ENCODE measurements around the gene ATG16L2.

ATG16L2 gene

DNA sequence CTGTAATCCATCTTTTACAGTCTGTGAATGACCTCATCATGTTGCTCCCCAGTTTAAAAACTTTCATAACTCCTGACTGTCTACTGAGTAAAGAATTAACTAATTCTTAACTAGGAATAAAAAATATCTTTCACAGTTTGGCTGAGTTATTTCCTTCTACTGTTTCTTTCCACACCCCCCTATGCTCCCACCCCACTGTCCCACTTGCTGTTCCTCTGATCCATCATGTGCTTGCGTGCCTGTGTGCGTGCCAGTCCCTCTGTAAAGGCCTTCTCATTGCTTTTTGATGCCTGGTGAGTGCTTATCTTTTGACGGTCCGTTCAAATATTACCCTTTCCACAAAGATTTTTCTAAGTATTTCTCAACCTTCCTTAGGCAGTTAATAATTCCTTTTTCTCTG lies 55.6 kb downstream of the ATG16L2 start:
- no peaks in the 10 kb centered on the region for H3K79me2 ChIP-seq (ENCODE audit: insufficient read depth, low read length)
- peaks cover 72% of the 10 kb centered on the region for H3K36me3 ChIP-seq (ENCODE audit: insufficient read depth, low read length)
- no peak overlapping the region for H3K4me3 ChIP-seq (ENCODE audit: low read depth, low read length, poor library complexity, severe bottlenecking)
- no peak overlapping the region for H3K4me2 ChIP-seq (ENCODE audit: low read length)
- no peak overlapping the region for H2AFZ ChIP-seq (ENCODE audit: low read length)
- H3K9me3 ChIP-seq (ENCODE audit: low read length): no peaks in the 10 kb centered on the region
- H3K27ac ChIP-seq (ENCODE audit: low read depth, low read length, poor library complexity, severe bottlenecking): no peak overlapping the region
- H3F3A ChIP-seq (ENCODE audit: insufficient read depth, low read length): no peaks in the 10 kb centered on the region
- H3K9ac ChIP-seq (ENCODE audit: low read length): no peak overlapping the region
- no peaks in the 10 kb centered on the region for H3K27me3 ChIP-seq (ENCODE audit: insufficient read depth, low read length)
- H3K9me2 ChIP-seq (ENCODE audit: low read depth, low read length): no peaks in the 10 kb centered on the region
- no peaks in the 10 kb centered on the region for H4K20me1 ChIP-seq (ENCODE audit: insufficient read depth, low read length)
- TF ChIP-seq, protein P1, sequence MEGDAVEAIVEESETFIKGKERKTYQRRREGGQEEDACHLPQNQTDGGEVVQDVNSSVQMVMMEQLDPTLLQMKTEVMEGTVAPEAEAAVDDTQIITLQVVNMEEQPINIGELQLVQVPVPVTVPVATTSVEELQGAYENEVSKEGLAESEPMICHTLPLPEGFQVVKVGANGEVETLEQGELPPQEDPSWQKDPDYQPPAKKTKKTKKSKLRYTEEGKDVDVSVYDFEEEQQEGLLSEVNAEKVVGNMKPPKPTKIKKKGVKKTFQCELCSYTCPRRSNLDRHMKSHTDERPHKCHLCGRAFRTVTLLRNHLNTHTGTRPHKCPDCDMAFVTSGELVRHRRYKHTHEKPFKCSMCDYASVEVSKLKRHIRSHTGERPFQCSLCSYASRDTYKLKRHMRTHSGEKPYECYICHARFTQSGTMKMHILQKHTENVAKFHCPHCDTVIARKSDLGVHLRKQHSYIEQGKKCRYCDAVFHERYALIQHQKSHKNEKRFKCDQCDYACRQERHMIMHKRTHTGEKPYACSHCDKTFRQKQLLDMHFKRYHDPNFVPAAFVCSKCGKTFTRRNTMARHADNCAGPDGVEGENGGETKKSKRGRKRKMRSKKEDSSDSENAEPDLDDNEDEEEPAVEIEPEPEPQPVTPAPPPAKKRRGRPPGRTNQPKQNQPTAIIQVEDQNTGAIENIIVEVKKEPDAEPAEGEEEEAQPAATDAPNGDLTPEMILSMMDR (IDR thresholded peaks at IDR 0.05; ENCODE audit: low read length): no peak
- TF ChIP-seq EZH2 (IDR thresholded peaks at IDR 0.05; ENCODE audit: borderline replicate concordance, low read length): no peak
- no peaks in the 10 kb centered on the region for H3K4me1 ChIP-seq (ENCODE audit: insufficient read depth, low read length, severe bottlenecking)

DNA sequence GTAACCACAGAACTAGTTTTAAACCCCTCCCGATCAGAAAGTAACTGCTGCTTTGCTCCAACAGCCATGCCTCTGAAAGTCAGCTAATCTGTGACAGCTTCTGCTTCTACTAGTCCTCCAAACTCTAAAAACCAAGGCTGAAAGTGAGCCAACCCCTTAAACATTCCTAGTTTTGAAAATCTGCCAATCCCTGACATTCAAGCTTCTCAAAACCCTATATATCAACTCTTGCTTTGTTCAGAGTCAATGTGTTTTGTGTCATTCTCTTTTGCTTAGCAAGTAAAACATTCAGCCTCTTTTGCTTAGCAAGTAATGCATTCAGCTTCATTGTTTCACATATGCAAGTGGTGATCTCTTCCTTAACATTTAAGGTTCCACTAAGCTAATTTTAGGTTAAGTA lies 56.9 kb downstream of the ATG16L2 start:
- Histone ChIP-seq H3K4me3 (ENCODE audit: low read depth, low read length, poor library complexity, severe bottlenecking) (no peak overlapping the region), H3K36me3 (ENCODE audit: insufficient read depth, low read length) (peaks cover 79% of the 10 kb centered on the region), H4K20me1 (ENCODE audit: insufficient read depth, low read length) (no peaks in the 10 kb centered on the region), H3K4me2 (ENCODE audit: low read length) (no peak overlapping the region), H3K27me3 (ENCODE audit: insufficient read depth, low read length) (no peaks in the 10 kb centered on the region), H3K4me1 (ENCODE audit: insufficient read depth, low read length, severe bottlenecking) (no peaks in the 10 kb centered on the region), H3K9ac (ENCODE audit: low read length) (no peak overlapping the region), H2AFZ (ENCODE audit: low read length) (no peak overlapping the region), H3K9me3 (ENCODE audit: low read length) (no peaks in the 10 kb centered on the region), H3K9me2 (ENCODE audit: low read depth, low read length) (no peaks in the 10 kb centered on the region), H3F3A (ENCODE audit: insufficient read depth, low read length) (no peaks in the 10 kb centered on the region), H3K79me2 (ENCODE audit: insufficient read depth, low read length) (no peaks in the 10 kb centered on the region), H3K27ac (ENCODE audit: low read depth, low read length, poor library complexity, severe bottlenecking) (no peak overlapping the region)
- TF ChIP-seq, protein P1 (IDR thresholded peaks at IDR 0.05; ENCODE audit: low read length): no peak
- TF ChIP-seq EZH2 (IDR thresholded peaks at IDR 0.05; ENCODE audit: borderline replicate concordance, low read length): no peak

DNA sequence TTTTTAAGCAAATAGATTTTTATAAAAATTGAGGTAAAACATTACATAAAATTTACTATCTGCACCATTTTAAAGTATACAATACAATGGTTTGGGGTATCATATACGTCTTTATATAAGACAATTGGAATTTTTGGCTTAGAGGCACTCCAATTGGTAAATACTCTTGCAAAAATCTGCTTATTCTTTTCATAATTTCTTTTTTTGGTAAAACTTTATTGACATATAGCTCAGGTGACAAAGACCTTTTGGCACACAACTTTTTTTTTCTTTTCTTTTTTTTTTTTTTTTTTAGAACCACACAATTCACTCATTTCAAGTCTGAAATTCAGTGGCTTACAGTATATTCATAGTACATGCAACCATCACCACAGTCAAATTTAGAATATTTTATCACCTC lies 57.8 kb downstream of the ATG16L2 start:
- no peaks in the 10 kb centered on the region for H3K9me3 ChIP-seq (ENCODE audit: low read length)
- H4K20me1 ChIP-seq (ENCODE audit: insufficient read depth, low read length): no peaks in the 10 kb centered on the region
- no peaks in the 10 kb centered on the region for H3K27me3 ChIP-seq (ENCODE audit: insufficient read depth, low read length)
- H2AFZ ChIP-seq (ENCODE audit: low read length): no peak overlapping the region
- H3K4me1 ChIP-seq (ENCODE audit: insufficient read depth, low read length, severe bottlenecking): no peaks in the 10 kb centered on the region
- no peak overlapping the region for H3K27ac ChIP-seq (ENCODE audit: low read depth, low read length, poor library complexity, severe bottlenecking)
- H3K9ac ChIP-seq (ENCODE audit: low read length): no peak overlapping the region
- H3K4me2 ChIP-seq (ENCODE audit: low read length): no peak overlapping the region
- H3K36me3 ChIP-seq (ENCODE audit: insufficient read depth, low read length): peaks cover 78% of the 10 kb centered on the region
- no peaks in the 10 kb centered on the region for H3F3A ChIP-seq (ENCODE audit: insufficient read depth, low read length)
- H3K4me3 ChIP-seq (ENCODE audit: low read depth, low read length, poor library complexity, severe bottlenecking): no peak overlapping the region
- no peaks in the 10 kb centered on the region for H3K79me2 ChIP-seq (ENCODE audit: insufficient read depth, low read length)
- TF ChIP-seq, protein P1 (IDR thresholded peaks at IDR 0.05; ENCODE audit: low read length): no peak
- no peak for TF ChIP-seq EZH2 (IDR thresholded peaks at IDR 0.05; ENCODE audit: borderline replicate concordance, low read length)
- H3K9me2 ChIP-seq (ENCODE audit: low read depth, low read length): no peaks in the 10 kb centered on the region

Data from OCI-LY1 (cell line).